OCI-LY7 (cell line): ENCODE measurements around the gene PTDSS2. TPM values are rescaled to one million over a fixed set of nuclear protein-coding genes. Genes with fewer than 3 reads are reported as not detected.

Experiments used
- BruUV-seq: library from RNA; stranded (reverse); fragments of 400-500 nt; replicated peaks from 2 replicates; lab custom pipeline; 2021; lab: Mats Ljungman, UMichigan
- CTCF ChIA-PET: fragments of 300-600 bp; sonication (Branson Sonifier 250); formaldehyde crosslinking; loops from one replicate; lab custom pipeline; 2022; ENCODE audit warnings: antibody characterized with exemption; ENCODE audit not compliant: unreplicated experiment; lab: Charles Lee
- POLR2A ChIA-PET: fragments of 300-600 bp; sonication (Branson Sonifier 250); formaldehyde crosslinking; loops from one replicate; lab custom pipeline; 2022; ENCODE audit warnings: antibody characterized with exemption; lab: Charles Lee
- DNase-seq: peaks from one replicate; pipeline ENCODE4 v3.0.0-alpha.2; 2015; ENCODE audit warnings: low spot score
- H2AFZ ChIP-seq: fragments of 200-600 bp; sonication (generic), shearing (Covaris generic); 2 replicates; pipeline ENCODE4 v1.6.1; 2014; ENCODE audit warnings: mild to moderate bottlenecking, antibody characterized with exemption, low read length, moderate library complexity
- H3K27ac ChIP-seq: fragments of 200-600 bp; sonication (generic); 2 replicates; pipeline ENCODE4 v1.5.1; 2014; ENCODE audit warnings: mixed run types, low read depth, mild to moderate bottlenecking, moderate library complexity, low read length, inconsistent platforms; ENCODE audit not compliant: poor library complexity, severe bottlenecking
- H3K36me3 ChIP-seq: fragments of 200-600 bp; sonication (generic); 2 replicates; pipeline ENCODE4 v1.6.1; 2014; ENCODE audit warnings: mild to moderate bottlenecking, antibody characterized with exemption, low read length, moderate library complexity, mixed read lengths; ENCODE audit not compliant: insufficient read depth
- H3K4me1 ChIP-seq: fragments of 200-600 bp; sonication (generic); 2 replicates; pipeline ENCODE4 v1.5.1; 2014; ENCODE audit warnings: mild to moderate bottlenecking, low read length; ENCODE audit not compliant: insufficient read depth, poor library complexity, severe bottlenecking
- H3K4me2 ChIP-seq: fragments of 200-600 bp; sonication (generic); 2 replicates; pipeline ENCODE4 v1.6.1; 2014; ENCODE audit warnings: mild to moderate bottlenecking, low read length
- H3K4me3 ChIP-seq: fragments of 200-600 bp; sonication (generic); 2 replicates; pipeline ENCODE4 v1.5.1; 2014; ENCODE audit warnings: mild to moderate bottlenecking, low read depth, low read length; ENCODE audit not compliant: poor library complexity, severe bottlenecking
- H3K79me2 ChIP-seq: fragments of 200-600 bp; sonication (generic); 2 replicates; pipeline ENCODE4 v1.6.1; 2016; ENCODE audit warnings: low read depth, mild to moderate bottlenecking, low read length, moderate library complexity, mixed read lengths; ENCODE audit not compliant: insufficient read depth
- H3K9me2 ChIP-seq: fragments of 200-600 bp; sonication (generic); 2 replicates; pipeline ENCODE4 v1.6.1; 2016; ENCODE audit warnings: mild to moderate bottlenecking, low read length, mixed read lengths; ENCODE audit not compliant: insufficient read depth
- H3K9me3 ChIP-seq: fragments of 200-600 bp; sonication (generic); 2 replicates; pipeline ENCODE4 v1.6.1; 2014; ENCODE audit warnings: mild to moderate bottlenecking, mixed run types, low read length, mixed read lengths
- H4K20me1 ChIP-seq: fragments of 200-600 bp; sonication (generic); 2 replicates; pipeline ENCODE4 v1.6.1; 2014; ENCODE audit warnings: mild to moderate bottlenecking, antibody characterized with exemption, low read length, moderate library complexity, mixed read lengths; ENCODE audit not compliant: insufficient read depth
- CTCF ChIP-seq: fragments of 200-600 bp; sonication (generic); conservative IDR thresholded peaks from 2 replicates; pipeline ENCODE4 v1.5.1; 2014; ENCODE audit warnings: mild to moderate bottlenecking, antibody characterized with exemption, low read length, moderate library complexity, mixed read lengths
- EZH2phosphoT487 ChIP-seq: fragments of 200-600 bp; sonication (generic); IDR thresholded peaks from 2 replicates; pipeline ENCODE4 v1.6.1; 2018; ENCODE audit warnings: low read depth, borderline replicate concordance, mild to moderate bottlenecking, mixed run types, antibody characterized with exemption, low read length, moderate library complexity, mixed read lengths
- intact Hi-C: fragments of 100-400 bp; cut with micrococcal nuclease; formaldehyde crosslinking; loops from one replicate; pipeline ENCODE4 v1.10.0; 2022; ENCODE audit not compliant: unreplicated experiment
- total RNA-seq, 2 experiments: library from RNA; depleted of rRNA in 1 of 2; stranded (reverse); fragments of >200 nt in 1 of 2; shearing (Covaris generic) in 1 of 2; gene quantifications; 2 replicates each; pipeline ENCODE4 v1.2.3, GENCODE V29; 2014 to 2022

Gene PTDSS2
- total RNA-seq, 2 experiments from 2014 or later = 27.8 to 32.7 TPM

DNA sequence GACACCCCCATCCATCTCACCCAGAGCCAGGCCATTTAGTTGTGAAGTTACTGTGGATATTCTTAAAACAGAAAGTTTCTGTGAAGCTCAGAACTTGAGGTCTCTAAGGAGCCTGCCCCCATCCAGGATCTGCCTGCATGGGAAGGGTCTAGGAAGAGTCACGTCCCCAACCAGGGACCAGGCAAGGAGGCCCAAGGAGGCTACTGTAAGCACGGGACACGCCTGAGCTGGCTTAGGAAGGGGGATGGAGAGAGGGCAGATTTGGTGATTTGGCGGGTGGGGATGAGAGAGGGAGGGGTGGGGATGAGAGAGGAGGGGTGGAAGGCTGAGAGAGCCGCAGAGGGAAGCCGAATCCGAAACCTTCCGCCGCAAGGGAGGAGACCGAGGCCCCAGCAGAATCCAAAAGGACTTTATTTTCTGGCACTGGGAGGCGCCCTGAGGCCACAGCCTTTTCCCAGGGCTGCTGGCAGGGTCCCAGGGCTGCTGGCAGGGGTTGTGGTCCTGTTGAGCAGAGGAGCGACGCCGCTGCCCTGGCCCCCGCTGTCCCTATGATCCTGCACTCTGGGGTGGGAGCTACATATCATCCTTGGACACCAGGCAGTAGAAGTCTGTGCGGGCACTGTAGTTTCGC lies 44.6 kb upstream of the PTDSS2 start:
- ChIA-PET CTCF (interaction anchor here (0.6 to 2.0 kb wide), 2 partner anchors 43 to 44 kb away, joined by 3 to 13 read pairs; partner anchors contain the start of gene PTDSS2), POLR2A (interaction anchor here (1.0 kb wide), 1 partner anchor 13 kb away, joined by 4 read pairs; no protein-coding TSS in a partner anchor)
- Histone ChIP-seq H3K9me3 (no peaks in the 10 kb centered on the region), H3K79me2 (no peaks in the 10 kb centered on the region), H4K20me1 (no peaks in the 10 kb centered on the region), H2AFZ (no peak overlapping the region), H3K27ac (no peak overlapping the region), H3K4me2 (no peak overlapping the region), H3K9me2 (no peaks in the 10 kb centered on the region), H3K36me3 (no peaks in the 10 kb centered on the region), H3K4me1 (peaks cover 11% of the 10 kb centered on the region), H3K4me3 (no peak overlapping the region)
- intact Hi-C loops = loop anchor here (5.0 kb wide), 1 partner anchor 102 kb away; the partner anchor contains the start of gene RNH1
- no peak for TF ChIP-seq CTCF
- TF ChIP-seq EZH2phosphoT487 = no peak
- no peak for DNase-seq
- TSS peak; percentile 62 for BruUV-seq

GRCh38 chr11:405954-406795 lies 43.9 kb upstream of the PTDSS2 start:
- CTCF ChIA-PET = interaction anchor here (2.0 kb wide), 1 partner anchor 43 kb away, joined by 13 read pairs; the partner anchor contains the start of gene PTDSS2
- H3K4me2 ChIP-seq = peak overlapping the region; percentile 95
- H4K20me1 ChIP-seq = no peaks in the 10 kb centered on the region
- peak overlapping the region; percentile 73 for H3K4me3 ChIP-seq
- no peaks in the 10 kb centered on the region for H3K79me2 ChIP-seq
- no peaks in the 10 kb centered on the region for H3K9me2 ChIP-seq
- no peak for DNase-seq
- intact Hi-C loops = loop anchor here (5.0 kb wide), 1 partner anchor 101 kb away; the partner anchor contains the start of gene RNH1
- peak overlapping the region; percentile 74 for H3K27ac ChIP-seq
- no TSS peak for BruUV-seq
- peaks cover 11% of the 10 kb centered on the region for H3K4me1 ChIP-seq
- no peaks in the 10 kb centered on the region for H3K9me3 ChIP-seq
- no peak for TF ChIP-seq EZH2phosphoT487
- no peak for TF ChIP-seq CTCF
- peak overlapping the region; percentile 81; the same call in 1 of the 2 replicates for H2AFZ ChIP-seq
- POLR2A ChIA-PET = interaction anchor here (0.6 to 1.3 kb wide), 5 partner anchors 14 to 146 kb away, joined by 3 to 4 read pairs (median 3); partner anchors contain the start of gene PTDSS2
- no peaks in the 10 kb centered on the region for H3K36me3 ChIP-seq
